ENCODE data around the gene KANK4.

DNA sequence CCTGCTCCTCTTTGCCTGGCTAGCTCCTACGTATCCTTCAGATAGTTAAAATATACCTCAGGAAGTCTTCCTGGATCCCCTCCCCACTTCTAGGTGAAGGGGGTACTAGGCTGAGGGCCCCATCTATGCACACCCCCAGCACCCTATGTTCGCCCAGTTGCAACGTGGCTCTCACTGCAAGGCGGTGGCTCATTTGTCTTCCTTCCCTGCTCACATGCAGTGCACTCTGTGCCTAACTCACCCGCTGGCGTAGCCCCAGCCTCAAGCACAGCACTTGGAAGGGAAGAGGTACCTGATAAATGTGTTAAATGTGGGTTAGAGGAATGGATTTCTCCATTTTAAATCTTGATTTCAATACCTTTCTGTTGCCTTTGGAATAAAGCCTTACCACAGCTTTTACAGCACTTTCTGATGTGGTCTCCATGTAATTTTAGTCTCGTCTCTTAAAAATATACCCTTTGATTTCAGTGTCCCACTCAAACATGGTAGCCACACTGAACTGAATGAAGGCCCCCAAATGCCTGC lies 85.2 kb downstream of the KANK4 start:
- no peak for TF ChIP-seq CTCF (IDR thresholded peaks at IDR 0.05)
- TF ChIP-seq POLR2A (IDR thresholded peaks at IDR 0.05): no peak
